Lung (tissue), 12 donors: ENCODE results near the gene ASCL2. TPM values are rescaled to one million over a fixed set of nuclear protein-coding genes. Genes with fewer than 3 reads are reported as not detected.
"Not testable (repeated sequence)": the region's sequence is repeated elsewhere in the genome, so short reads cannot be mapped to it uniquely, and the experiment has no call there.

ENCODE experiments used
- ATAC-seq: fragments of 200-7000 bp; cut with Tn5 transposase; one replicate; pipeline ENCODE4 v1.9.1; 2020; ENCODE audit warnings: moderate number of reproducible peaks; ENCODE audit not compliant: insufficient read depth, low FRiP score
- DNase-seq, 3 donors: peaks; one replicate each; pipeline ENCODE4 v3.0.0-alpha.2; 2013 to 2017
- H3K27ac ChIP-seq, 2 donors: one replicate each; pipeline ENCODE4 v1.5.1; 2013; ENCODE audit warnings: mild to moderate bottlenecking in 2 of 2, moderate library complexity in 2 of 2, control low read depth in 1 of 2, inconsistent platforms in 1 of 2, low read depth in 1 of 2, low read length in 1 of 2
- H3K27me3 ChIP-seq, 3 donors: one replicate each; pipeline ENCODE4 v1.5.1; 2013; ENCODE audit warnings: low read length in 2 of 3; ENCODE audit not compliant: control insufficient read depth in 3 of 3, insufficient read depth in 3 of 3
- H3K36me3 ChIP-seq, 4 donors: one replicate each; pipeline ENCODE4 v1.5.1; 2013; ENCODE audit warnings: low read length in 4 of 4, mild to moderate bottlenecking in 1 of 4, moderate library complexity in 1 of 4; ENCODE audit not compliant: control insufficient read depth in 4 of 4, insufficient read depth in 4 of 4
- H3K4me1 ChIP-seq, 5 donors: one replicate each; pipeline ENCODE4 v1.5.1; 2013; ENCODE audit warnings: low read length in 5 of 5, mild to moderate bottlenecking in 2 of 5, moderate library complexity in 1 of 5; ENCODE audit not compliant: control insufficient read depth in 5 of 5, insufficient read depth in 5 of 5
- H3K4me3 ChIP-seq: one replicate; pipeline ENCODE4 v1.5.1; 2013; ENCODE audit warnings: mild to moderate bottlenecking, control low read depth, moderate library complexity
- H3K9ac ChIP-seq, 2 donors: one replicate each; pipeline ENCODE4 v1.5.1; 2013; ENCODE audit warnings: low read length in 2 of 2, control low read depth in 1 of 2; ENCODE audit not compliant: insufficient read depth in 1 of 2
- H3K9me3 ChIP-seq, 4 donors: one replicate each; pipeline ENCODE4 v1.5.1; 2013; ENCODE audit warnings: low read length in 3 of 4, mild to moderate bottlenecking in 1 of 4, moderate library complexity in 1 of 4; ENCODE audit not compliant: control insufficient read depth in 4 of 4, insufficient read depth in 3 of 4
- CTCF ChIP-seq: IDR thresholded peaks from 2 replicates; pipeline ENCODE4 v1.5.1; 2012; ENCODE audit warnings: mild to moderate bottlenecking; ENCODE audit errors: control extremely low read depth, extremely low read depth
- WGBS, 2 donors: extraction: QIAGEN DNeasy Blood & Tissue Kit; methylation state at CpG; one replicate each; pipeline ENCODE4 v1.1.7; 2013; 5-methylcytosine and 5-hydroxymethylcytosine counted together
- polyA plus RNA-seq, 2 donors: library from polyadenylated mRNA; stranded (reverse); fragments of 200-250 nt; gene quantifications; one replicate each; pipeline ENCODE4 v1.2.1, GENCODE V29; 2013
- total RNA-seq, 2 donors: library from RNA; depleted of rRNA in 1 of 2; stranded (reverse); fragments of >200 nt in 1 of 2; gene quantifications; one replicate each; pipeline ENCODE4 v1.2.1, GENCODE V29; 2014 to 2021
- donor health status: control.
- donor health status: control.
- donor health status: Bipolar disorder and iron deficiency.
- donor health status: healthy.
- donor health status: DM: yes; HTN: yes; CAD: no.

ASCL2 gene
- total and polyA plus RNA-seq, 4 donors, result 0.94 to 2.4 (median 2.2) TPM; not detected in 1

- H3K9me3 ChIP-seq, result no peaks in the 10 kb centered on the region
- H3K36me3 ChIP-seq, result no peaks in the 10 kb centered on the region
- no peak for ATAC-seq
- TF ChIP-seq CTCF, result no peak
- H3K9ac ChIP-seq, result no peak overlapping the region
- H3K27ac ChIP-seq, result no peak overlapping the region
- WGBS, 2 donors, result 91 to 94% methylated on average over 7 of the region's 7 CpGs
- no peak for DNase-seq
- no peak overlapping the region for H3K4me3 ChIP-seq
- H3K4me1 ChIP-seq, result peaks cover 0 to 1% (median 0%) of the 10 kb centered on the region in 5 donors
- H3K27me3 ChIP-seq, result peaks cover 0 to 5% (median 0%) of the 10 kb centered on the region in 3 donors
These were observed 22.9 kb downstream of the ASCL2 start for GRCh38 chr11:2247496-2247895.

GRCh38 chr11:2240834-2241233 lies 29.6 kb downstream of the ASCL2 start:
- H3K36me3 ChIP-seq, result no peaks in the 10 kb centered on the region
- H3K27me3 ChIP-seq, result peaks cover 0 to 5% (median 0%) of the 10 kb centered on the region in 3 donors
- no peak overlapping the region for H3K4me3 ChIP-seq
- peaks cover 0 to 6% (median 0%) of the 10 kb centered on the region in 4 donors for H3K9me3 ChIP-seq
- DNase-seq (no peak), ATAC-seq (no peak)
- no peak overlapping the region for H3K9ac ChIP-seq
- 75 to 78% methylated on average over 3 of the region's 3 CpGs for WGBS, 2 donors
- TF ChIP-seq CTCF, result no peak
- peaks cover 0 to 1% (median 0%) of the 10 kb centered on the region in 5 donors for H3K4me1 ChIP-seq
- H3K27ac ChIP-seq, result no peak overlapping the region

GRCh38 chr11:2237457-2238238 lies 32.7 kb downstream of the ASCL2 start:
- H3K9me3 ChIP-seq, result peaks cover 0 to 6% (median 0%) of the 10 kb centered on the region in 4 donors
- H3K4me1 ChIP-seq, result peaks cover 0 to 4% (median 0%) of the 10 kb centered on the region in 5 donors
- no peak overlapping the region for H3K9ac ChIP-seq
- H3K27ac ChIP-seq, result no peak overlapping the region
- WGBS, 2 donors, result 91 to 97% methylated on average over 22 of the region's 22 CpGs
- no peak for DNase-seq
- no peak for TF ChIP-seq CTCF
- no peaks in the 10 kb centered on the region for H3K36me3 ChIP-seq
- no peaks in the 10 kb centered on the region for H3K27me3 ChIP-seq
- ATAC-seq, result no peak
- H3K4me3 ChIP-seq, result no peak overlapping the region

- H3K4me1 ChIP-seq, H3K36me3 ChIP-seq, H3K9ac ChIP-seq, H3K4me3 ChIP-seq, DNase-seq, ATAC-seq, H3K9me3 ChIP-seq, H3K27me3 ChIP-seq: not testable (repeated sequence)
- 94 to 97% methylated on average over 23 of the region's 23 CpGs for WGBS, 2 donors
- H3K27ac ChIP-seq, result peak overlapping the region in 1 of 2 donors; percentile 30
These were observed 33.8 kb downstream of the ASCL2 start for GRCh38 chr11:2236381-2237134.
